MCF 10A (cell line): ENCODE results near the gene STRN4. TPM values are rescaled to one million over a fixed set of nuclear protein-coding genes. Genes with fewer than 3 reads are reported as not detected.
A peak's percentile ranks its signal among the peaks of the same experiment; 100 is the strongest.
"Not testable (repeated sequence)": the region's sequence is repeated elsewhere in the genome, so short reads cannot be mapped to it uniquely, and the experiment has no call there.

Experiments used
- BruUV-seq: library from RNA; stranded (reverse); fragments of 400-500 nt; replicated peaks from 2 replicates; lab custom pipeline; 2021; lab: Mats Ljungman, UMichigan
- CTCF ChIA-PET: fragments of 300-600 bp; sonication (Branson Sonifier 250); formaldehyde crosslinking; extraction: SDS; loops from one replicate; lab custom pipeline; 2021; ENCODE audit warnings: antibody characterized with exemption, inconsistent platforms; lab: Yijun Ruan, JAX
- POLR2A ChIA-PET: fragments of 300-600, 350-650 bp; sonication (Branson Sonifier 250); formaldehyde crosslinking; extraction: SDS; loops from one replicate; lab custom pipeline; 2020; ENCODE audit warnings: antibody characterized with exemption, inconsistent platforms; lab: Yijun Ruan, JAX
- DNase-seq: peaks from one replicate; pipeline ENCODE4 v3.0.0-alpha.2; 2018; ENCODE audit not compliant: unreplicated experiment
- H3K27ac Mint-ChIP-seq: one replicate; pipeline ENCODE4 v1.8.0; 2022; ENCODE audit warnings: mild to moderate bottlenecking, low read depth, mixed read lengths; ENCODE audit not compliant: unreplicated experiment
- H3K27me3 Mint-ChIP-seq: one replicate; pipeline ENCODE4 v1.8.0; 2022; ENCODE audit warnings: mixed read lengths; ENCODE audit not compliant: insufficient read depth, unreplicated experiment
- H3K36me3 Mint-ChIP-seq: one replicate; pipeline ENCODE4 v1.8.0; 2022; ENCODE audit warnings: mild to moderate bottlenecking, moderate library complexity, mixed read lengths; ENCODE audit not compliant: insufficient read depth, unreplicated experiment
- H3K4me1 Mint-ChIP-seq: one replicate; pipeline ENCODE4 v1.8.0; 2022; ENCODE audit warnings: mixed read lengths; ENCODE audit not compliant: insufficient read depth, unreplicated experiment
- H3K4me3 Mint-ChIP-seq: one replicate; pipeline ENCODE4 v1.8.0; 2022; ENCODE audit warnings: mild to moderate bottlenecking, moderate library complexity, mixed read lengths; ENCODE audit not compliant: unreplicated experiment
- H3K9me3 Mint-ChIP-seq: one replicate; pipeline ENCODE4 v1.8.0; 2022; ENCODE audit warnings: mixed read lengths; ENCODE audit not compliant: unreplicated experiment
- CTCF ChIP-seq: fragments of 200-600 bp; IDR thresholded peaks from one replicate; pipeline ENCODE4 v1.8.0; 2022; ENCODE audit warnings: antibody characterized with exemption, mild to moderate bottlenecking; ENCODE audit not compliant: unreplicated experiment
- intact Hi-C: fragments of 100-400 bp; cut with micrococcal nuclease; formaldehyde crosslinking; loops from 2 replicates; pipeline ENCODE4 v1.14.1; 2022
- total RNA-seq: library from RNA; stranded (reverse); gene quantifications from 2 replicates; pipeline ENCODE4 v1.2.3, GENCODE V29; 2022

Gene STRN4
- total RNA-seq, 1 experiment from 2014 or later, result 92.3 TPM

- no peaks in the 10 kb centered on the region for H3K9me3 Mint-ChIP-seq
- H3K27me3 Mint-ChIP-seq, result no peaks in the 10 kb centered on the region
- H3K36me3 Mint-ChIP-seq, result peaks cover 70% of the 10 kb centered on the region
- POLR2A ChIA-PET, result interaction anchor here (1.7 to 3.0 kb wide), 2 partner anchors 11 kb away, joined by 9 to 12 read pairs; no protein-coding TSS in a partner anchor
- CTCF ChIA-PET, result interaction anchor here (0.6 to 4.0 kb wide), 3 partner anchors 15 to 743 kb away, joined by 3 to 13 read pairs (median 3); no protein-coding TSS in a partner anchor
- H3K27ac Mint-ChIP-seq, result no peak overlapping the region
- TF ChIP-seq CTCF, result no peak
- no peaks in the 10 kb centered on the region for H3K4me1 Mint-ChIP-seq
- BruUV-seq, result no TSS peak
- intact Hi-C loops, result no loop called here
- DNase-seq, result no peak
- H3K4me3 Mint-ChIP-seq, result no peak overlapping the region
Observed at GRCh38 chr19:46773018-46773399, 26.8 kb upstream of the STRN4 start.

DNA sequence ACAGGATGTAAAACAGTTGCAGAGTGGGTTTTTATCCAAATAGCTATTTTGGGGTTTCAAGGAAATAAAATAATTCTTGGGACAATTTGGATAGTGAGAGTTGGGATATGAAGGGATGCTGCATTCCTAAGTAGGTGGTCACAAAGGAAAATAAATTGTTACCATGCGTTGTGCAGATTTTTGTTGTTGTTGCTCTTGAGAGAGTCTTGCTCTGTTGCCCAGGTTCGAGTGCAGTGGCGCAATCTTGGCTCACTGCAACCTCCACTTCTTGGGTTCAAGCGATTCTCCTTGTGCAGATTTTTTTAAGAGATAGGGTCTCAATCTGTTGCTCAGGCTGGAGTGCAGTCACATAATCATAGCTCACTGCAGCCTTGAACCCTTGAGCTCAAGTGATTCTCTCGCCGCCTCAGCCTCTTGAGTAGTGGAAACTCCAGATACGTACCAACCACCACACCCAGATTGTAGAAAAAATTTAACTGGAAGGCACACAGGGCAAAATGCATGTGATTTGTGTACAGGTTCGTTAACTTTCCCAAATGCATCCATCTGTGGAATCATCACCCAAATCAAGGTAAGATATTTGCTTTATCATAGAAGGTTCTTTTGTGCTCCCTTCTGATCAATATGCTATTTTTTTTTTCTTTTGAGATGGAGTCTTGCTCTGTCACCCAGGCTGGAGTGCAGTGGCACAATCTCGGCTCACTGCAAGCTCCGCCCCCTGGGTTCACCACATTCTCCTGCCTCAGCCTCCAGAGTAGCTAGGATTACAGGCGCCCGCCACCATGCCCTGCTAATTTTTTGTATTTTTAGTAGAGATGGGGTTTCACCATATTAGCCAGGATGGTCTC is 26.1 kb upstream of the STRN4 start:
- Mint-ChIP-seq H3K9me3 (no peaks in the 10 kb centered on the region), H3K36me3 (peaks cover 64% of the 10 kb centered on the region), H3K4me3 (no peak overlapping the region), H3K27me3 (no peaks in the 10 kb centered on the region), H3K4me1 (no peaks in the 10 kb centered on the region), H3K27ac (no peak overlapping the region)
- intact Hi-C loops, result no loop called here
- no peak for TF ChIP-seq CTCF
- CTCF ChIA-PET, result interaction anchor here (0.6 to 4.0 kb wide), 4 partner anchors 14 to 743 kb away, joined by 3 to 13 read pairs (median 3); no protein-coding TSS in a partner anchor
- POLR2A ChIA-PET, result interaction anchor here (0.7 to 3.0 kb wide), 4 partner anchors 8 to 490 kb away, joined by 4 to 12 read pairs (median 8); no protein-coding TSS in a partner anchor
- DNase-seq, result no peak
- BruUV-seq, result no TSS peak

- H3K4me1 Mint-ChIP-seq, BruUV-seq, H3K27me3 Mint-ChIP-seq, DNase-seq, H3K27ac Mint-ChIP-seq, H3K9me3 Mint-ChIP-seq, intact Hi-C loops, H3K4me3 Mint-ChIP-seq: not testable (repeated sequence)
- H3K36me3 Mint-ChIP-seq, result peaks cover 28% of the 10 kb centered on the region
- ChIA-PET CTCF (interaction anchor here (0.6 to 4.0 kb wide), 5 partner anchors 10 to 1349 kb away, joined by 3 to 13 read pairs (median 4); no protein-coding TSS in a partner anchor), POLR2A (interaction anchor here (1.4 kb wide), 2 partner anchors 12 to 20 kb away, joined by 5 to 15 read pairs; partner anchors contain the start of gene SLC1A5)
Observed at GRCh38 chr19:46768746-46769145, 22.5 kb upstream of the STRN4 start.

- DNase-seq, result peak; percentile 62
- no peak overlapping the region for H3K4me3 Mint-ChIP-seq
- peak; percentile 43 for TF ChIP-seq CTCF
- intact Hi-C loops, result no loop called here
- no peaks in the 10 kb centered on the region for H3K9me3 Mint-ChIP-seq
- BruUV-seq, result no TSS peak
- no peaks in the 10 kb centered on the region for H3K4me1 Mint-ChIP-seq
- no peaks in the 10 kb centered on the region for H3K27me3 Mint-ChIP-seq
- ChIA-PET POLR2A (interaction anchor here (1.0 to 10.6 kb wide), 2 partner anchors 14 to 20 kb away, joined by 3 to 147 read pairs; partner anchors contain the start of gene SLC1A5), CTCF (interaction anchor here (0.6 to 1.6 kb wide), 11 partner anchors 8 to 624 kb away, joined by 3 to 15 read pairs (median 4); no protein-coding TSS in a partner anchor)
- no peak overlapping the region for H3K27ac Mint-ChIP-seq
- peaks cover 8% of the 10 kb centered on the region for H3K36me3 Mint-ChIP-seq
Observed at GRCh38 chr19:46766569-46767317, 20.5 kb upstream of the STRN4 start.
